ENCODE results near the gene GPC4.

GPC4 gene

DNA sequence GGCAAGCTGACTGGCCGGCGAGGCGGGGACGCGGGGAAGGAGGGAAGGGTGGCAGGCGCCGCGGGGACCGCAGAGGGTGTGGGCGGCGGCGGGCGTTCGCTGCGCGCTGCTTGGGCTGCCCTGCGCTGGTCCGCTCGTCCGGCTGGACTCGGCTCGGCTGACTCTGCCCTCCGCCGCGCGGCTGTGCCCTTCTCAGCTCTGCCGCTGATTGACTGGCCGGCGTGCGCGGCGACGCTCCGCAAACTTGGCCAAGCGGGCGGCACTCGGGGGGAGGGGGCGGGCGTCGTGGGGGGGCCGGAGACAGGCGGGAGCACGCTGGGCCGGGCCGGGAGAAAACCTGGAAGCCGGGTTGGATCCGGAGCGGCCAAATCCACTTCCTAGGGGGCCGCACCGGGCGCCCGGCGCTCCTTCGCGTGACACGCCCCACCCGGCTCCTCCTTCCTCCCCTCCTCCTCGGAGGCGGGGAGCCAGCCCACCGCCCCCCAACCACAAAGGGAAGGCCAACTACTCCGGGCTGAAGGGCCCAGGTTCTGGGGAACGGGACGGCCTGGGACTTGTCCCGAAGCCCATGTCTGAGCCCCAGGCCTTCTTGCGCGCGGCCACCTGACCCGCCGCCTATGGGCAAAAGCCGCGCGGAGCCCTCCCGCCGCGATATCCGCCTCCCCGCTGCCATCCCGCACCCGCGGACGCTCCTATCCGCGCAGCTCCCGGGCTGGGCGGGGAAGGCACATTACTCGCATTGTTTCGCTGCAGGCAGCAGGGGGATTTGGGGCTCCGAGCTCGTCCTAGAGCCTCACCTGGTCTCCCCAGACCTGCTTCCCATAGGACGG, at the start of gene GPC4 (continued):
- TF ChIP-seq ZNF692 (tag by site-specific recombination; IDR thresholded peaks at IDR 0.05) (peak; percentile 10; the same call in 1 of the 2 replicates), ZNF391 (tag by site-specific recombination; IDR thresholded peaks at IDR 0.05; ENCODE audit: borderline replicate concordance, low read depth) (no peak), ZNF24 (tag by site-specific recombination; IDR thresholded peaks at IDR 0.05) (peak; percentile 74; the same call in 1 of the 2 replicates), ZSCAN30 (tag by site-specific recombination; IDR thresholded peaks at IDR 0.05) (peak; percentile 44; the same call in 1 of the 2 replicates), ZBTB49 (tag by site-specific recombination; IDR thresholded peaks at IDR 0.05; ENCODE audit: low read depth) (no peak), ZNF610 (tag by site-specific recombination; IDR thresholded peaks at IDR 0.05; ENCODE audit: borderline replicate concordance) (peak; percentile 72; the same call in 1 of the 2 replicates), ZNF223 (tag by site-specific recombination; IDR thresholded peaks at IDR 0.05) (no peak), KLF1 (tag by site-specific recombination; IDR thresholded peaks at IDR 0.05) (peak; percentile 35; the same call in 1 of the 2 replicates), ZFHX2 (tag by site-specific recombination; conservative IDR thresholded peaks at IDR 0.05) (peak; percentile 14; the same call in 1 of the 2 replicates), ZNF513 (tag by site-specific recombination; IDR thresholded peaks at IDR 0.05) (0 out of 2 replicates have a peak, but pooled peaks have one; percentile 22), SP7 (tag by site-specific recombination; IDR thresholded peaks at IDR 0.05) (peak; percentile 74), ZNF654 (tag by site-specific recombination; IDR thresholded peaks at IDR 0.05; ENCODE audit: low read depth) (no peak), ZNF549 (tag by site-specific recombination; IDR thresholded peaks at IDR 0.05) (no peak), ZNF274 (IDR thresholded peaks at IDR 0.05; ENCODE audit: low read length) (no peak), ZNF274 (tag by site-specific recombination; IDR thresholded peaks at IDR 0.05; ENCODE audit: borderline replicate concordance) (no peak), KLF8 (tag by site-specific recombination; IDR thresholded peaks at IDR 0.05) (peak; percentile 69), ZBTB17 (tag by site-specific recombination; IDR thresholded peaks at IDR 0.05) (0 out of 2 replicates have a peak, but pooled peaks have one; percentile 22), ZBTB44 (tag by site-specific recombination; IDR thresholded peaks at IDR 0.05) (no peak), SP2 (tag by site-specific recombination; IDR thresholded peaks at IDR 0.05) (peak; percentile 80), BCL11A (tag by site-specific recombination; IDR thresholded peaks at IDR 0.05; ENCODE audit: low read depth) (no peak), ZNF146 (tag by site-specific recombination; IDR thresholded peaks at IDR 0.05) (no peak), ZNF600 (tag by site-specific recombination; IDR thresholded peaks at IDR 0.05) (peak; percentile 34; the same call in 1 of the 2 replicates), ZSCAN23 (tag by site-specific recombination; IDR thresholded peaks at IDR 0.05) (peak; percentile 49; the same call in 1 of the 2 replicates), ZNF335 (tag by site-specific recombination; conservative IDR thresholded peaks at IDR 0.05) (peak; percentile 75)
- TF ChIP-seq, protein P1, sequence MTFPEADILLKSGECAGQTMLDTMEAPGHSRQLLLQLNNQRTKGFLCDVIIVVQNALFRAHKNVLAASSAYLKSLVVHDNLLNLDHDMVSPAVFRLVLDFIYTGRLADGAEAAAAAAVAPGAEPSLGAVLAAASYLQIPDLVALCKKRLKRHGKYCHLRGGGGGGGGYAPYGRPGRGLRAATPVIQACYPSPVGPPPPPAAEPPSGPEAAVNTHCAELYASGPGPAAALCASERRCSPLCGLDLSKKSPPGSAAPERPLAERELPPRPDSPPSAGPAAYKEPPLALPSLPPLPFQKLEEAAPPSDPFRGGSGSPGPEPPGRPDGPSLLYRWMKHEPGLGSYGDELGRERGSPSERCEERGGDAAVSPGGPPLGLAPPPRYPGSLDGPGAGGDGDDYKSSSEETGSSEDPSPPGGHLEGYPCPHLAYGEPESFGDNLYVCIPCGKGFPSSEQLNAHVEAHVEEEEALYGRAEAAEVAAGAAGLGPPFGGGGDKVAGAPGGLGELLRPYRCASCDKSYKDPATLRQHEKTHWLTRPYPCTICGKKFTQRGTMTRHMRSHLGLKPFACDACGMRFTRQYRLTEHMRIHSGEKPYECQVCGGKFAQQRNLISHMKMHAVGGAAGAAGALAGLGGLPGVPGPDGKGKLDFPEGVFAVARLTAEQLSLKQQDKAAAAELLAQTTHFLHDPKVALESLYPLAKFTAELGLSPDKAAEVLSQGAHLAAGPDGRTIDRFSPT (tag by site-specific recombination; IDR thresholded peaks at IDR 0.05) = peak; percentile 59
- TF ChIP-seq, protein P2, sequence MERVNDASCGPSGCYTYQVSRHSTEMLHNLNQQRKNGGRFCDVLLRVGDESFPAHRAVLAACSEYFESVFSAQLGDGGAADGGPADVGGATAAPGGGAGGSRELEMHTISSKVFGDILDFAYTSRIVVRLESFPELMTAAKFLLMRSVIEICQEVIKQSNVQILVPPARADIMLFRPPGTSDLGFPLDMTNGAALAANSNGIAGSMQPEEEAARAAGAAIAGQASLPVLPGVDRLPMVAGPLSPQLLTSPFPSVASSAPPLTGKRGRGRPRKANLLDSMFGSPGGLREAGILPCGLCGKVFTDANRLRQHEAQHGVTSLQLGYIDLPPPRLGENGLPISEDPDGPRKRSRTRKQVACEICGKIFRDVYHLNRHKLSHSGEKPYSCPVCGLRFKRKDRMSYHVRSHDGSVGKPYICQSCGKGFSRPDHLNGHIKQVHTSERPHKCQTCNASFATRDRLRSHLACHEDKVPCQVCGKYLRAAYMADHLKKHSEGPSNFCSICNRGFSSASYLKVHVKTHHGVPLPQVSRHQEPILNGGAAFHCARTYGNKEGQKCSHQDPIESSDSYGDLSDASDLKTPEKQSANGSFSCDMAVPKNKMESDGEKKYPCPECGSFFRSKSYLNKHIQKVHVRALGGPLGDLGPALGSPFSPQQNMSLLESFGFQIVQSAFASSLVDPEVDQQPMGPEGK (tag by site-specific recombination; IDR thresholded peaks at IDR 0.05) = peak; percentile 88

Measured in HEK293 (cell line).